Spleen (tissue), 7 donors: ENCODE data around the gene ADCY1.

Source experiments
- CTCF ChIP-seq, 11 experiments: fragments of 200-600 bp in 7 of 11; fragments of 450-650 bp in 4 of 11; sonication (generic) in 4 of 11; IDR thresholded peaks in 8 of 11; conservative IDR thresholded peaks in 3 of 11; 1 replicate in 7 of 11; 2 replicates in 4 of 11; pipeline versions ENCODE4 v1.4.0 to v1.8.0; 2016 to 2021; ENCODE audit warnings: antibody characterized with exemption in 11 of 11, inconsistent platforms in 4 of 11, mild to moderate bottlenecking in 1 of 11
- POLR2A ChIP-seq, 3 donors: fragments of 450-650 bp; IDR thresholded peaks; one replicate each; pipeline ENCODE4 v1.5.1; 2017; ENCODE audit warnings: antibody characterized with exemption in 3 of 3, mild to moderate bottlenecking in 1 of 3
- POLR2AphosphoS5 ChIP-seq, 3 donors: sonication (generic); formaldehyde crosslinking; IDR thresholded peaks; one replicate each; pipeline ENCODE4 v1.5.1; 2017; ENCODE audit warnings: antibody characterized with exemption in 3 of 3
- donor health status: DM: no; HTN: no; CAD: no; lungs with moderate emphysema.
- donor health status: DM: no; HTN: no; CAD: no.
- donor health status: DM: no; HTN: no; CAD: no.

GRCh38 chr7:45647967-45648670 lies 74.0 kb downstream of the ADCY1 start:
- TF ChIP-seq POLR2A (IDR thresholded peaks at IDR 0.05) (no peak), CTCF (IDR thresholded peaks at IDR 0.05 in 8 of 11, conservative IDR thresholded peaks at IDR 0.05 in 3 of 11) (no peak), POLR2AphosphoS5 (IDR thresholded peaks at IDR 0.05) (no peak)
